ENCODE data around the gene SNORC. TPM values are rescaled to one million over a fixed set of nuclear protein-coding genes. Genes with fewer than 3 reads are reported as not detected.

The SNORC gene
- total and polyA plus RNA-seq, 10 of the 15 experiments (the other 5 are each of a cell fraction or from before 2014, with no cell fraction given): 0.04 to 0.74 (median 0.45) TPM; not detected in 4

DNA sequence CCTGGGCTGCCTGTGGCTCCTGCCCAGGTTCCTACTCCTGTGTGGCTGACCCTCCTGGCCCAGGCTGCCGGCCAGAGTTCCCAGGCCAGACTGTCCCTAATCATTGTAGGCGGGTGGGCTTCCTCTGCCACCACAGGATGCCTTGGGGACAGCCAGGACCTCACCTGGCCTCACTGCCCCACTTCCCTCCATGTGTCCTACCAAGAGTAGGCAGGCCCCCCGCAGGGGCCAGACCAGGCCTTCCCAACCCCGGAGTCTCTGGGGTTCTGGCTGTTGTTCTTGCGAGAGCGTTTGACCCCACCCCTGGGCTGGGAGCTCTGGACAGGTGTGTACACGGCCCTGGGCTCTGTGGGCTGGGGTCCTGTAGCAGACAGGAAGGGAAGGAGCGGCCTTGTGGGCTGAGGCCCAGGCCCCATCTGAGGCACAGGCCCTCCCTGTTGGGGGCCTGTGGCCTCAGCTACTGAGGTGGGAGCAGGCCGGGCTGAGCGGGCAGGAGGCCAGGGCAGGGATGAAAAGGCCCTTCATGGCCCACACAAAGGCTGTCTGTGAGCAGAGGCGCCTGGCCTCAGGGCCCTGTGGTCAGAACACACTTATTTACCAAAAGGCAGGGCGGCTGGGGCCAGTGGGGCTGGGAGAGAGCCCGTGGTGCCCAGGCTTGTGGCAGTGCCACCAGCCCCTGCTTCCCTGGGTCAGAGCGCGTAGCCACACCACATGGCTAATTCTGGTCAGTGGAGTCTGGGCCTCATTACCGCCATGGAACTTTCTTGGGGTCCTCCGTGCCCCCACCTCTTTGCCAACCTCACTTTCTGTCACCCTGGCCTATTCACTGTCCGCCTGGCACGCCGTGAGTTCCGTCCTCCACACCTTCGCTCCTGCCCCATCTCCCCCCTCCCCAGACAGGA, 2.0 kb downstream of the SNORC start:
- intact Hi-C loops (cut with micrococcal nuclease; ENCODE audit: unreplicated experiment) (no loop called here), in situ Hi-C loops (cut with MboI) (no loop called here)
- RAD21 ChIA-PET (ENCODE audit: unreplicated experiment): no interaction called here
- H3K36me3 ChIP-seq (ENCODE audit: control insufficient read depth in 2 of 2, insufficient read depth in 2 of 2, low read length in 1 of 2): no peaks in the 10 kb centered on the region
- DNase-seq (ENCODE audit: low read depth, low spot score) (no peak), ATAC-seq (no peak), FAIRE-seq (no peak)
- CTCF ChIA-PET: interaction anchor here (0.5 kb wide), 1 partner anchor 175 kb away, joined by 4 read pairs; no protein-coding TSS in a partner anchor
- SMC1A ChIA-PET (ENCODE audit: uncharacterized antibody, unreplicated experiment): no interaction called here
- no TSS peak for BruUV-seq (replicated peaks)
- H3K4me1 ChIP-seq (ENCODE audit: control insufficient read depth, insufficient read depth, low read length): no peaks in the 10 kb centered on the region
- H4K20me1 ChIP-seq (ENCODE audit: control insufficient read depth, insufficient read depth): no peaks in the 10 kb centered on the region
- no peak for TF ChIP-seq MTA2 (IDR thresholded peaks at IDR 0.05; ENCODE audit: low read depth)
- no peak for TF ChIP-seq EP300 (IDR thresholded peaks at IDR 0.05; ENCODE audit: borderline replicate concordance in 1 of 2, control insufficient read depth in 1 of 2, low read depth in 2 of 2, low read length in 2 of 2)
- no peak for TF ChIP-seq ZZZ3 (IDR thresholded peaks at IDR 0.05; ENCODE audit: control insufficient read depth, insufficient read length, low read depth)
- TF ChIP-seq, protein P1, sequence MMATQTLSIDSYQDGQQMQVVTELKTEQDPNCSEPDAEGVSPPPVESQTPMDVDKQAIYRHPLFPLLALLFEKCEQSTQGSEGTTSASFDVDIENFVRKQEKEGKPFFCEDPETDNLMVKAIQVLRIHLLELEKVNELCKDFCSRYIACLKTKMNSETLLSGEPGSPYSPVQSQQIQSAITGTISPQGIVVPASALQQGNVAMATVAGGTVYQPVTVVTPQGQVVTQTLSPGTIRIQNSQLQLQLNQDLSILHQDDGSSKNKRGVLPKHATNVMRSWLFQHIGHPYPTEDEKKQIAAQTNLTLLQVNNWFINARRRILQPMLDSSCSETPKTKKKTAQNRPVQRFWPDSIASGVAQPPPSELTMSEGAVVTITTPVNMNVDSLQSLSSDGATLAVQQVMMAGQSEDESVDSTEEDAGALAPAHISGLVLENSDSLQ (IDR thresholded peaks at IDR 0.05): no peak
- TF ChIP-seq, protein P2, sequence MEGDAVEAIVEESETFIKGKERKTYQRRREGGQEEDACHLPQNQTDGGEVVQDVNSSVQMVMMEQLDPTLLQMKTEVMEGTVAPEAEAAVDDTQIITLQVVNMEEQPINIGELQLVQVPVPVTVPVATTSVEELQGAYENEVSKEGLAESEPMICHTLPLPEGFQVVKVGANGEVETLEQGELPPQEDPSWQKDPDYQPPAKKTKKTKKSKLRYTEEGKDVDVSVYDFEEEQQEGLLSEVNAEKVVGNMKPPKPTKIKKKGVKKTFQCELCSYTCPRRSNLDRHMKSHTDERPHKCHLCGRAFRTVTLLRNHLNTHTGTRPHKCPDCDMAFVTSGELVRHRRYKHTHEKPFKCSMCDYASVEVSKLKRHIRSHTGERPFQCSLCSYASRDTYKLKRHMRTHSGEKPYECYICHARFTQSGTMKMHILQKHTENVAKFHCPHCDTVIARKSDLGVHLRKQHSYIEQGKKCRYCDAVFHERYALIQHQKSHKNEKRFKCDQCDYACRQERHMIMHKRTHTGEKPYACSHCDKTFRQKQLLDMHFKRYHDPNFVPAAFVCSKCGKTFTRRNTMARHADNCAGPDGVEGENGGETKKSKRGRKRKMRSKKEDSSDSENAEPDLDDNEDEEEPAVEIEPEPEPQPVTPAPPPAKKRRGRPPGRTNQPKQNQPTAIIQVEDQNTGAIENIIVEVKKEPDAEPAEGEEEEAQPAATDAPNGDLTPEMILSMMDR (IDR thresholded peaks at IDR 0.05 in 2 of 3, conservative IDR thresholded peaks at IDR 0.05 in 1 of 3; ENCODE audit: control insufficient read depth in 2 of 3, extremely low read depth in 1 of 3, insufficient read depth in 1 of 3, low read depth in 3 of 3, low read length in 3 of 3): no peak
- no peak overlapping the region for H3K4me3 ChIP-seq
- POLR2A ChIA-PET: no interaction called here
- H3K9me3 ChIP-seq (replicated peaks; ENCODE audit: control insufficient read depth, insufficient read depth, low read length): no peaks in the 10 kb centered on the region
- H3K79me2 ChIP-seq (ENCODE audit: control insufficient read depth, insufficient read depth, low read length): no peaks in the 10 kb centered on the region
- no peak overlapping the region for H3K4me2 ChIP-seq (ENCODE audit: control insufficient read depth, insufficient read depth)
- no peaks in the 10 kb centered on the region; a peak in 1 of 4 replicates for H3K27me3 ChIP-seq (replicated peaks in 1 of 2; ENCODE audit: control insufficient read depth in 2 of 2, insufficient read depth in 2 of 2, low read length in 1 of 2)
- WGBS (ENCODE audit: insufficient coverage, insufficient replicate concordance, low lambda C conversion rate, missing lambda C conversion rate): 73% methylated on average over 21 of the region's 22 CpGs
- no peak overlapping the region for H3K27ac ChIP-seq (ENCODE audit: control insufficient read depth, insufficient read depth)
- H3K9ac ChIP-seq (ENCODE audit: control insufficient read depth, insufficient read depth, low read length): no peak overlapping the region
- no peak overlapping the region for H2AFZ ChIP-seq (ENCODE audit: control insufficient read depth, low read depth, low read length)

Data from GM12878 (cell line).